Natural killer cell (primary cell): ENCODE results near the gene LCE1E. TPM values are rescaled to one million over a fixed set of nuclear protein-coding genes. Genes with fewer than 3 reads are reported as not detected.

Experiments
- ATAC-seq, 3 donors: fragments of 150-1000 bp in 2 of 3; fragments of 200-7000 bp in 1 of 3; cut with Tn5 transposase; 1 replicate in 1 of 3; 2 replicates in 2 of 3; pipeline ENCODE4 v1.10.0; 2021; ENCODE audit warnings: mild to moderate bottlenecking in 2 of 3, moderate library complexity in 2 of 3
- DNase-seq, 2 donors: peaks; one replicate each; pipeline versions ENCODE4 v3.0.0 to v3.0.0-alpha.2; 2013 to 2021; ENCODE audit warnings: mixed read lengths in 1 of 2
- H3K27ac ChIP-seq: one replicate; pipeline ENCODE4 v1.5.1; 2013; ENCODE audit warnings: mild to moderate bottlenecking, low read length
- H3K27me3 ChIP-seq: one replicate; pipeline ENCODE4 v1.6.1; 2013; ENCODE audit warnings: low read length; ENCODE audit not compliant: control insufficient read depth, insufficient read depth
- H3K36me3 ChIP-seq: one replicate; pipeline ENCODE4 v1.6.1; 2013; ENCODE audit warnings: low read length; ENCODE audit not compliant: control insufficient read depth, insufficient read depth
- H3K4me1 ChIP-seq: one replicate; pipeline ENCODE4 v1.6.1; 2013; ENCODE audit warnings: low read length; ENCODE audit not compliant: control insufficient read depth, insufficient read depth
- H3K4me3 ChIP-seq: one replicate; pipeline ENCODE4 v1.5.1; 2013; ENCODE audit warnings: low read length
- H3K9me3 ChIP-seq: one replicate; pipeline ENCODE4 v1.6.1; 2013; ENCODE audit warnings: low read length; ENCODE audit not compliant: control insufficient read depth, insufficient read depth
- H3K27ac Mint-ChIP-seq, 2 donors: one replicate each; pipeline ENCODE4 v1.8.0; 2022; ENCODE audit warnings: mild to moderate bottlenecking in 2 of 2, mixed read lengths in 2 of 2, moderate library complexity in 1 of 2
- H3K27me3 Mint-ChIP-seq, 2 donors: one replicate each; pipeline ENCODE4 v1.8.0; 2022; ENCODE audit warnings: low read depth in 2 of 2, mixed read lengths in 2 of 2
- H3K36me3 Mint-ChIP-seq: one replicate; pipeline ENCODE4 v1.8.0; 2022; ENCODE audit warnings: mixed read lengths
- H3K4me1 Mint-ChIP-seq, 2 donors: one replicate each; pipeline ENCODE4 v1.8.0; 2022; ENCODE audit warnings: mixed read lengths in 2 of 2
- H3K4me3 Mint-ChIP-seq: one replicate; pipeline ENCODE4 v1.8.0; 2022; ENCODE audit warnings: mild to moderate bottlenecking, moderate library complexity, mixed read lengths
- H3K9me3 Mint-ChIP-seq, 2 donors: one replicate each; pipeline ENCODE4 v1.8.0; 2022; ENCODE audit warnings: mixed read lengths in 2 of 2
- CTCF ChIP-seq: fragments of 200-600 bp; IDR thresholded peaks from one replicate; pipeline ENCODE4 v1.8.0; 2022; ENCODE audit warnings: antibody characterized with exemption
- WGBS: methylation state at CpG from one replicate; pipeline ENCODE4 v1.1.7; 2013; ENCODE audit warnings: missing lambda C conversion rate; ENCODE audit not compliant: insufficient coverage; 5-methylcytosine and 5-hydroxymethylcytosine counted together
- intact Hi-C: fragments of 100-400 bp; cut with micrococcal nuclease; formaldehyde crosslinking; loops from one replicate; pipeline ENCODE4 v1.14.2; 2022
- total RNA-seq, 4 donors: library from RNA; stranded (reverse); fragments of 120-200 nt in 1 of 4; gene quantifications; one replicate each; pipeline versions ENCODE4 v1.2.3 to v1.2.4, GENCODE V29; 2013 to 2022

The LCE1E gene
- total RNA-seq, 3 donors from 2014 or later (not counting 1 experiment from before 2014, with no cell fraction given): not detected

GRCh38 chr1:152760551-152761190, 25.4 kb upstream of the LCE1E start:
- no peaks in the 10 kb centered on the region for H3K4me1 ChIP-seq
- H3K27ac ChIP-seq: no peak overlapping the region
- no peak overlapping the region for H3K4me3 ChIP-seq
- Mint-ChIP-seq H3K36me3 (no peaks in the 10 kb centered on the region), H3K4me3 (no peak overlapping the region), H3K4me1 (no peaks in the 10 kb centered on the region), H3K27me3 (peaks cover 15 to 21% of the 10 kb centered on the region in 2 donors), H3K9me3 (no peaks in the 10 kb centered on the region), H3K27ac (no peak overlapping the region)
- ATAC-seq (no peak), DNase-seq (no peak)
- no peaks in the 10 kb centered on the region for H3K36me3 ChIP-seq
- 90% methylated on average over 31 of the region's 31 CpGs for WGBS
- intact Hi-C loops: no loop called here
- peaks cover 2% of the 10 kb centered on the region for H3K27me3 ChIP-seq
- H3K9me3 ChIP-seq: no peaks in the 10 kb centered on the region
- TF ChIP-seq CTCF: no peak

GRCh38 chr1:152761609-152762213, 24.3 kb upstream of the LCE1E start:
- intact Hi-C loops: no loop called here
- Mint-ChIP-seq H3K4me3 (no peak overlapping the region), H3K4me1 (no peaks in the 10 kb centered on the region), H3K27me3 (peaks cover 9 to 15% of the 10 kb centered on the region in 2 donors), H3K27ac (no peak overlapping the region), H3K9me3 (no peaks in the 10 kb centered on the region), H3K36me3 (no peaks in the 10 kb centered on the region)
- H3K4me1 ChIP-seq: no peaks in the 10 kb centered on the region
- 86% methylated on average over 3 of the region's 3 CpGs for WGBS
- H3K4me3 ChIP-seq: no peak overlapping the region
- ATAC-seq: no peak
- H3K27me3 ChIP-seq: no peaks in the 10 kb centered on the region
- H3K36me3 ChIP-seq: no peaks in the 10 kb centered on the region
- no peak for TF ChIP-seq CTCF
- no peak overlapping the region for H3K27ac ChIP-seq
- no peak for DNase-seq
- no peaks in the 10 kb centered on the region for H3K9me3 ChIP-seq

- H3K27me3 Mint-ChIP-seq: peaks cover 6 to 25% of the 10 kb centered on the region in 2 donors
- no peak overlapping the region for H3K4me3 ChIP-seq
- H3K4me1 ChIP-seq: no peaks in the 10 kb centered on the region
- no peaks in the 10 kb centered on the region for H3K36me3 ChIP-seq
- no peak overlapping the region for H3K27ac Mint-ChIP-seq
- H3K36me3 Mint-ChIP-seq: no peaks in the 10 kb centered on the region
- ATAC-seq: no peak
- H3K4me1 Mint-ChIP-seq: no peaks in the 10 kb centered on the region
- H3K27ac ChIP-seq: no peak overlapping the region
- no peaks in the 10 kb centered on the region for H3K27me3 ChIP-seq
- H3K9me3 ChIP-seq: no peaks in the 10 kb centered on the region
- intact Hi-C loops: no loop called here
- H3K9me3 Mint-ChIP-seq: no peaks in the 10 kb centered on the region
- DNase-seq: no peak
- TF ChIP-seq CTCF: no peak
- 66% methylated on average over 7 of the region's 8 CpGs for WGBS
- no peak overlapping the region for H3K4me3 Mint-ChIP-seq
Measured at GRCh38 chr1:152768847-152769533, 17.1 kb upstream of the LCE1E start.
